ENCODE measurements around the gene MCRIP2. TPM values are rescaled to one million over a fixed set of nuclear protein-coding genes. Genes with fewer than 3 reads are reported as not detected.
A peak's percentile ranks its signal among the peaks of the same experiment; 100 is the strongest.

The MCRIP2 gene
- total and polyA plus RNA-seq, 9 of the 15 experiments (the other 6 are each of a cell fraction or from before 2014, with no cell fraction given), result 0.80 to 120 (median 35.2) TPM

DNA sequence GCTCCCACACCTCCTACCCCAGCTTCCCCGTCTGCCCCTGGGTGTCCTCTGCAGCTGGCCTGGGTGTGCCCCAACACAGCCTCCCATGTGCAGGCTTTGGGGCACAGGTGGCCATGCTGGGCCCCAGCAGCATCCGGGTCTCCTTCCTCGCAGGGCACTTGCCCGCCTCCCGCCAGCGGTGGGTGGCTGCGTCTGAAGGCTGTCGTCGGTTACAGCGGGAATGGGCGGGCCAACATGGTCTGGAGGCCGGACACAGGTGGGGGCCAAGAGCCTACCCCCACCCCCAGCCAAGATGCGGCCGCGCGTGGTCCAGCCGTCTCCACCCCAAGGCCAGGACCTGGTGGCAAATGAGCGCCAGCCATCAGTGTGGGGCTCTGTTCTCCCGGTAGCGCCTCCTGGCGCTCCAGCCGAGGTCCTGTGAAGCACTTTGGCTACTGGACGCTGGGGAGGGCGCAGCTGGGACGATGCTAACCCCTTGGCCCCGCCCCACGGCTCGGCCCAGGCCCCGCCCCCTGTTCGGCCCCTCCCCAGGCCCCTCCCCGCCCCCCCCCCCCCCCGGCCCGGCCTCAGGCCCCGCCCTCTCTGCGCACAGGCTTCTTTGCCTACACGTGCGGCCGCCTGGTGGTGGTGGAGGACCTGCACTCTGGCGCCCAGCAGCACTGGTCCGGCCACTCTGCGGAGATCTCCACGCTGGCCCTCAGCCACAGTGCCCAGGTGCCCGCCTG lies 19.0 kb downstream of the MCRIP2 start (continued):
- no peak for TF ChIP-seq ZNF184 (CRISPR knock-in tag; IDR thresholded peaks at IDR 0.05)
- no peak for TF ChIP-seq PHB (CRISPR knock-in tag; IDR thresholded peaks at IDR 0.05)
- no peak for TF ChIP-seq NR2F6 (CRISPR knock-in tag; IDR thresholded peaks at IDR 0.05)
- no peak for TF ChIP-seq ATF1 (CRISPR knock-in tag; IDR thresholded peaks at IDR 0.05)
- TF ChIP-seq ATF1 (tag; IDR thresholded peaks at IDR 0.05), result no peak
- no peak for TF ChIP-seq SMAD1 (IDR thresholded peaks at IDR 0.05; ENCODE audit: low read depth, low read length, partially characterized antibody)
- no peak for TF ChIP-seq EHMT2 (IDR thresholded peaks at IDR 0.05)
- TF ChIP-seq KAT8 (IDR thresholded peaks at IDR 0.05; ENCODE audit: low read depth), result no peak
- peak; percentile 12; the same call in 1 of the 2 replicates for TF ChIP-seq ESRRA (IDR thresholded peaks at IDR 0.05; ENCODE audit: borderline replicate concordance, low read depth)
- TF ChIP-seq, protein P1, sequence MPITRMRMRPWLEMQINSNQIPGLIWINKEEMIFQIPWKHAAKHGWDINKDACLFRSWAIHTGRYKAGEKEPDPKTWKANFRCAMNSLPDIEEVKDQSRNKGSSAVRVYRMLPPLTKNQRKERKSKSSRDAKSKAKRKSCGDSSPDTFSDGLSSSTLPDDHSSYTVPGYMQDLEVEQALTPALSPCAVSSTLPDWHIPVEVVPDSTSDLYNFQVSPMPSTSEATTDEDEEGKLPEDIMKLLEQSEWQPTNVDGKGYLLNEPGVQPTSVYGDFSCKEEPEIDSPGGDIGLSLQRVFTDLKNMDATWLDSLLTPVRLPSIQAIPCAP (CRISPR knock-in tag; IDR thresholded peaks at IDR 0.05; ENCODE audit: borderline replicate concordance), result no peak
- no peak for TF ChIP-seq C11orf30 (IDR thresholded peaks at IDR 0.05; ENCODE audit: low read depth)
- TF ChIP-seq, protein P2, sequence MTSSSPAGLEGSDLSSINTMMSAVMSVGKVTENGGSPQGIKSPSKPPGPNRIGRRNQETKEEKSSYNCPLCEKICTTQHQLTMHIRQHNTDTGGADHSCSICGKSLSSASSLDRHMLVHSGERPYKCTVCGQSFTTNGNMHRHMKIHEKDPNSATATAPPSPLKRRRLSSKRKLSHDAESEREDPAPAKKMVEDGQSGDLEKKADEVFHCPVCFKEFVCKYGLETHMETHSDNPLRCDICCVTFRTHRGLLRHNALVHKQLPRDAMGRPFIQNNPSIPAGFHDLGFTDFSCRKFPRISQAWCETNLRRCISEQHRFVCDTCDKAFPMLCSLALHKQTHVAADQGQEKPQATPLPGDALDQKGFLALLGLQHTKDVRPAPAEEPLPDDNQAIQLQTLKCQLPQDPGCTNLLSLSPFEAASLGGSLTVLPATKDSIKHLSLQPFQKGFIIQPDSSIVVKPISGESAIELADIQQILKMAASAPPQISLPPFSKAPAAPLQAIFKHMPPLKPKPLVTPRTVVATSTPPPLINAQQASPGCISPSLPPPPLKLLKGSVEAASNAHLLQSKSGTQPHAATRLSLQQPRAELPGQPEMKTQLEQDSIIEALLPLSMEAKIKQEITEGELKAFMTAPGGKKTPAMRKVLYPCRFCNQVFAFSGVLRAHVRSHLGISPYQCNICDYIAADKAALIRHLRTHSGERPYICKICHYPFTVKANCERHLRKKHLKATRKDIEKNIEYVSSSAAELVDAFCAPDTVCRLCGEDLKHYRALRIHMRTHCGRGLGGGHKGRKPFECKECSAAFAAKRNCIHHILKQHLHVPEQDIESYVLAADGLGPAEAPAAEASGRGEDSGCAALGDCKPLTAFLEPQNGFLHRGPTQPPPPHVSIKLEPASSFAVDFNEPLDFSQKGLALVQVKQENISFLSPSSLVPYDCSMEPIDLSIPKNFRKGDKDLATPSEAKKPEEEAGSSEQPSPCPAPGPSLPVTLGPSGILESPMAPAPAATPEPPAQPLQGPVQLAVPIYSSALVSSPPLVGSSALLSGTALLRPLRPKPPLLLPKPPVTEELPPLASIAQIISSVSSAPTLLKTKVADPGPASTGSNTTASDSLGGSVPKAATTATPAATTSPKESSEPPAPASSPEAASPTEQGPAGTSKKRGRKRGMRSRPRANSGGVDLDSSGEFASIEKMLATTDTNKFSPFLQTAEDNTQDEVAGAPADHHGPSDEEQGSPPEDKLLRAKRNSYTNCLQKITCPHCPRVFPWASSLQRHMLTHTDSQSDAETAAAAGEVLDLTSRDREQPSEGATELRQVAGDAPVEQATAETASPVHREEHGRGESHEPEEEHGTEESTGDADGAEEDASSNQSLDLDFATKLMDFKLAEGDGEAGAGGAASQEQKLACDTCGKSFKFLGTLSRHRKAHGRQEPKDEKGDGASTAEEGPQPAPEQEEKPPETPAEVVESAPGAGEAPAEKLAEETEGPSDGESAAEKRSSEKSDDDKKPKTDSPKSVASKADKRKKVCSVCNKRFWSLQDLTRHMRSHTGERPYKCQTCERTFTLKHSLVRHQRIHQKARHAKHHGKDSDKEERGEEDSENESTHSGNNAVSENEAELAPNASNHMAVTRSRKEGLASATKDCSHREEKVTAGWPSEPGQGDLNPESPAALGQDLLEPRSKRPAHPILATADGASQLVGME (CRISPR knock-in tag; IDR thresholded peaks at IDR 0.05), result no peak
- TF ChIP-seq ZNF79 (CRISPR knock-in tag; IDR thresholded peaks at IDR 0.05; ENCODE audit: low read depth), result no peak
- TF ChIP-seq NONO (IDR thresholded peaks at IDR 0.05; ENCODE audit: low read depth in 2 of 2, low read length in 1 of 2), result no peak; a peak in 2 of 4 replicates
- TF ChIP-seq ETV5 (CRISPR knock-in tag; IDR thresholded peaks at IDR 0.05; ENCODE audit: low read depth), result no peak
- TF ChIP-seq, protein P3, sequence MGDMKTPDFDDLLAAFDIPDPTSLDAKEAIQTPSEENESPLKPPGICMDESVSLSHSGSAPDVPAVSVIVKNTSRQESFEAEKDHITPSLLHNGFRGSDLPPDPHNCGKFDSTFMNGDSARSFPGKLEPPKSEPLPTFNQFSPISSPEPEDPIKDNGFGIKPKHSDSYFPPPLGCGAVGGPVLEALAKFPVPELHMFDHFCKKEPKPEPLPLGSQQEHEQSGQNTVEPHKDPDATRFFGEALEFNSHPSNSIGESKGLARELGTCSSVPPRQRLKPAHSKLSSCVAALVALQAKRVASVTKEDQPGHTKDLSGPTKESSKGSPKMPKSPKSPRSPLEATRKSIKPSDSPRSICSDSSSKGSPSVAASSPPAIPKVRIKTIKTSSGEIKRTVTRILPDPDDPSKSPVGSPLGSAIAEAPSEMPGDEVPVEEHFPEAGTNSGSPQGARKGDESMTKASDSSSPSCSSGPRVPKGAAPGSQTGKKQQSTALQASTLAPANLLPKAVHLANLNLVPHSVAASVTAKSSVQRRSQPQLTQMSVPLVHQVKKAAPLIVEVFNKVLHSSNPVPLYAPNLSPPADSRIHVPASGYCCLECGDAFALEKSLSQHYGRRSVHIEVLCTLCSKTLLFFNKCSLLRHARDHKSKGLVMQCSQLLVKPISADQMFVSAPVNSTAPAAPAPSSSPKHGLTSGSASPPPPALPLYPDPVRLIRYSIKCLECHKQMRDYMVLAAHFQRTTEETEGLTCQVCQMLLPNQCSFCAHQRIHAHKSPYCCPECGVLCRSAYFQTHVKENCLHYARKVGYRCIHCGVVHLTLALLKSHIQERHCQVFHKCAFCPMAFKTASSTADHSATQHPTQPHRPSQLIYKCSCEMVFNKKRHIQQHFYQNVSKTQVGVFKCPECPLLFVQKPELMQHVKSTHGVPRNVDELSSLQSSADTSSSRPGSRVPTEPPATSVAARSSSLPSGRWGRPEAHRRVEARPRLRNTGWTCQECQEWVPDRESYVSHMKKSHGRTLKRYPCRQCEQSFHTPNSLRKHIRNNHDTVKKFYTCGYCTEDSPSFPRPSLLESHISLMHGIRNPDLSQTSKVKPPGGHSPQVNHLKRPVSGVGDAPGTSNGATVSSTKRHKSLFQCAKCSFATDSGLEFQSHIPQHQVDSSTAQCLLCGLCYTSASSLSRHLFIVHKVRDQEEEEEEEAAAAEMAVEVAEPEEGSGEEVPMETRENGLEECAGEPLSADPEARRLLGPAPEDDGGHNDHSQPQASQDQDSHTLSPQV (IDR thresholded peaks at IDR 0.05), result no peak
- TF ChIP-seq HNRNPH1 (optimal IDR thresholded peaks at IDR 0.05; ENCODE audit: low read depth, low read length), result no peak
- TF ChIP-seq NELFE (IDR thresholded peaks at IDR 0.05; ENCODE audit: insufficient read depth, insufficient read length), result no peak
- peak; percentile 93 for TF ChIP-seq BHLHE40 (IDR thresholded peaks at IDR 0.05; ENCODE audit: low read length)
